Activated T-helper 9 cell treated with anti-CD3 and anti-CD28 coated beads, Interleukin-2, amount 50 U/mL, for 16 hours (primary cell): ENCODE results near the gene SCN9A.
"Not testable (repeated sequence)": the region's sequence is repeated elsewhere in the genome, so short reads cannot be mapped to it uniquely, and the experiment has no call there.

Experiments
- DNase-seq: peaks from one replicate; pipeline ENCODE4 v3.0.0-alpha.2; 2020; ENCODE audit warnings: low read depth

SCN9A gene

DNA sequence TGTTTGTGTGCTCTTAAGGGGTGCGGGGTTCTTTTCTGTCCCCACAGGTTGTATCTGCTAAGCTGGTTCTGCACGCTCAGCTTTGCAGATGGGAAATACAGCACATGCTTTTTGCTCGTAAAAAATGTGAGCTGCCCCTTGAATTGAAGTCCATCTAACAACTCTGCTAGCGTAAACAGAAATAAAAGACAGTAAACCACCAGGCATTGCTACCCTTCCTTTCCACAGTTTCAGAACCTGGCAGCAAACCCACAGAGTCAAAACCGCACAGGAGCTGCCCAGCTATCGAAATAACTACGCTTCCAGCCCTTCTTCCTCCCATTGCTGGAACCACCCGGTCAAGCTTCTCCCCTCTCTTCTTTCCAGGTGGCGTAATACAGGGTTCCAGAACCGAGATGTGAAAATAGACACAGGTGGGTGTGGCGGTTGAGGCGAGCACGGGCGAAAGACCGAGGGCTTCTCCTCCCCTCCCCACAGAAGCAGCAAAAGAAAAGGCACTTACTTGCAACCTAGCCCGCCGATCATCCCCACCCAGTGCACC is 479 bp downstream of the SCN9A start:
- no peak for DNase-seq

DNA sequence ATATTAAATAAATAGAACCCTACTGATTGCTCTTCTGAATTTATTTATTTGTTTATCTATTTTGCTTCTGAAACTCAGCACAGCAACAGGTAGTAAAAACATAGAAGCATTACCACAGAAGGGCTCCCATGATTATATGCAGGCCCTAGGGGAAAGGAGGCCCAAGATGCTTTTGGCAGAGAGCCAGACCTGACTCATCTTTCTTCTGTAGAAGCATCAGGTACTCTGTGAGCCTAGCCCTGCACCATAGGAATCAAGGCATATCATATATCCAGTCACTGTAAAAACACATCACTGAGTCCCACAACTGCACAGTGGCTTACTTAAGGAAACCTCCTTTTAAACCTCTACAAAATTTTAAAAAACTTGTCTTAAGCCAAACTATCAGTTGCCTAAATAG is 1.8 kb downstream of the SCN9A start:
- DNase-seq: no peak

DNA sequence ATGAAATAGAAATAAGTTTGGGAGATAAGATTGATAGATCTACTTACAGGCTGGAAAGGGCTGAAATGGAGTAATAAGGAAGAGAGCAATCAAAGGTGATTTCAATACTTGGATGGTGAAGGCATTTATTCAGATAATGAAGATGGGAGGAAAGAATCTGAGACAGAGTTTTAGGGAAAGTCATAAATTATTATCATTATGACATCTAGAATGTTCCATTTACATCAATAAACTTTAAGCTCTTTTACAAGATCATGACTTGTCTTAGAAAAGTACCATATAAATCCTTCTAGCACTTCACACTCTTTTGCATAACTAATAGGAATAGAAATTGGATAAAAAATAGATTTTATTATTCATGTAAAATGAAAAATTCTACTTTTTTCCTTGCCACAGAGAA is 2.2 kb downstream of the SCN9A start:
- DNase-seq: no peak

DNA sequence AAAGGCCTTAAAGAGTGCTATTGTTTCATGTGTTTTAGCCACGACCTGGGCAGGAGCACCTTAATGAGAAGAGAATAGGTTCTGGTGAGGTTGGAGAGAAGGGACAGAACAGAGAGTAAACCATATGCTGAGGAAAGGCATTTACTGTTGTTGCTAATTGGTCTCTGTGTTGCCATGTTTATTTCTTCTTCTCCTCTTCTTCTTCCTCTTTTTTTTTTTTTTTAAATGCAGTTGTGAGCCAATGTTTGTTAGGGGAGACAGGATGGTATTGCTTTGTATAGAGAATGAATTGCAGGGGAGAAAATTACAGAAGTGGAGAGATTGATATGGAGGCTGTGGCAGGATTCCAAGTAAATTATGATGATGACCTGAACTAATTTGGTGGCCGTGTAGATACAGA is 2.6 kb downstream of the SCN9A start:
- DNase-seq: no peak

DNA sequence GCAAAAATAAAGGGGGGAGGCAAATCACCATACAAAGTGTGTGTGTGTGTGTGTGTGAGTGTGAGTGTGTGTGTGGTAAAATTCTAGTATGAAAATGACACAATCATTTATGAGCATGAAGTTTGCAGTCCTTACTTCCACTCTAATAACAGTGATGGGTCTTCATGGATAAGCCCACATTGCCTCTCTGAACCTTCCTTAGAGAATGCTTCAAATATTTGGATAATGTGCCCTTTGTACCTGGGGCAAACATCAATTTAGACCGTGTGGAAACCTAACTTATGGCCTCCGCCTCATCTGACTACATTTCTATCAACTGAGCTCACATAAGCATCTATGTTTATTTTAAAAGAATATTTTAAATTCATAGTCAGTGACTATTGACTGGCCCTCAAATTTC is 3.7 kb downstream of the SCN9A start:
- no peak for DNase-seq

DNA sequence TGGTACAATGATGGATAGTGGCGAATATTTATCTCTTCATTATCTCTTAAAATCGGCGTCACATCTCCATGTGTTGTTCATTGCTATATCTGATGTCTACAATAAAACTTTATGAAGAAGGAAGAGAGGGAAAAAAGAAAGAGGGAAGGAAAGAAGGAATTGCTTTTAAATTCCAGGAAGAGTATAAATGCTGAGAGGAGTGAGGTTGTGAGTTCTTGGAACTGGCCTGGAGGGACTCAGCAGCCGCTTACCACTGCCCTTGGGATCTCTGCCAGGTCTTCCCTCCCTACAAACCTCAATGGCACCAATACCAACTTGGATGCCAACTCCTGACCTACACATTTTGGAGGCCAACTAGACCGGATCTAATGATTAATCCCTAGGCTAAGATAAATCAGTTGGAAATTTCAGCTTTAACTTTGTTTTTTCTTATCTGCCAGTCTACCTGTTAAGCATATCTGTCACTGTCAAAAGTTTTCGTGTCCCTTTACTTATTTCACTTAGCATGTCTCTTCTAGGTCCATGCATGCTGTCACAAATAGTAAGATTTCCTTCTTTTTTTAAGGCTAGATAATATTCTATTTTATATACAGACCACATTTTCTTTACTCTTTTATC is 9.8 kb downstream of the SCN9A start:
- no peak for DNase-seq

DNA sequence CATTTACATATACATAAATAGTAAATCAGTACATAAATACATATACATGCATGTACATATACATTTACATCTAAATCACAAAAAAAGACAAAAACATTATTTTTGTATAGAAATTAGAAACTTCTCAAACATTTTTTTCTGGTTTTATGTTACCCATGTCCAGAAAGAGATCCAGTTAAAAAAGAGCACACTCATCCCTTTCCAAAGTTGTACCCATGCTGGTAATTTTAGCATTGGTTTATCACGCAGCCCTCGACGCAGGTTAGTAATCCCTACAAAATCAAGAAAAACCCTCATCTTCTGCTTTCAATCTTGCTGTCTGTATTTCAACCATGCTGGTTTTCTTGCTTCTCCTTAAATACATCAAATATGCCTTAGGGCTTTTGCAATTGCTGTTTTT is 10.5 kb downstream of the SCN9A start:
- DNase-seq: no peak

DNA sequence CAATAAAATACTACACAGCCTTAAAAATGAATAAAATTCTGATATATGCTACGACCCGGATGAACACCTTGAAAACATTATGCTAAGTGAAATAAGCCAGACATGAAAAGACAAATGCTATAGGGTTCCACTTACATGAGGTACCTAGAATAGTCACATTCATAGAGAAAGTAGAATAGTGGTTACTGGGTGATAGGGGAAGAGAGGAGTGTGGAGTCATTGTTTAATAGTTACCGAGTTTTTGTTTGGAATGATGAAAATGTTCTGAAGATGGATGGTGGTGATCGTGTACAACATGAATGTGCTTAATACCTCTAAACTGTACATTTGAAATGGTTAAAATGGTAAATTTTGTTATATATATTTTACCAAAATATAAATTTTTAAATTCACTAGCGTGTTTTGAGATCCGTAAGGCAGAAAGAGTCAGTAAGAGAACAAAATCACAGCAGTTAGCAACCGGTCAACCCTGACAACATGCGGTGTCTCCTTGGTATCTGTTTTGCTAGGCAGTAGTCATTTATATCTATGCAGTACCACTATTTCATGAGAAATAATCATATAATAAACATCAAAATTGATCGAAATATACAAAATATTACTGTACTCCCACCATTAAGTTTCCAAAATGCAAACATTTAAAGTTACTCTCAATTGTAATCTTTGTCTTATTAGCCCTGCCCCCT is 11.1 kb downstream of the SCN9A start:
- DNase-seq: no peak

DNA sequence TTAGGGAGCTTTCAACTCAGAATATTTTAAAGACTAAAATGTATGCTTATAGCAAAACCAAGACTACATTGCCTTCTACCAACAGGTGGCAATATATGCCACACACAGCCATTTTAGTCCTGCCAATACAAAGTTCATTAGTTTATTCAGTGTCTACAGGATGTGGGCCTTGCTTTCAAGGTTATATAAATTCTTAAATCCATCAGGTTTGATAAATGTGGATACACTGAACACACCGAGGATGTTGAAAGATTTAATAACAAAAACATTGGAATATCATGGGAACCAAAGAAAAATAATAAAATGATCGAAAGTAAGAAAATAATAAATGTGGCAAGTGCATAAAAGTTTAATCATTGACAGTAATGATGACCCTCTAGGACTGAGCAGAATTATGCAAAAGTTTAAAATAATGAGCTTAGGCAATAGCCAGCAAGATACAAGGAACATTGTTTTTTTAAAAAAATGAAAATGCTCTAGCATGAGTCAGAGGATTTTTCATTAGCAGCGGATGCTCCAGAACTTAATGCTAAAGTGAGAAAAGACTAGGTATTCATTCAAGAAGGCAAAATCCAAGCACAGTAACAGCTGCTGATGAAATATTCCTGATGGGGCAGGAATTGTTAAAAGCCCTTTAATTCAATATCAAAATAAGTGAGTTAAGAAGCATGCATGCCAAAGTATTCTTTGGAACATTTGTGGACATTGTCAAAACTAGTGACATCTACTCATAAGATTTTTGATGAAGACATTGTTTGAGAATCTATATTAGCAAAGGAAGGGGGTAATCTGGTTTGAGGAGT is 14.2 kb downstream of the SCN9A start:
- DNase-seq: no peak

DNA sequence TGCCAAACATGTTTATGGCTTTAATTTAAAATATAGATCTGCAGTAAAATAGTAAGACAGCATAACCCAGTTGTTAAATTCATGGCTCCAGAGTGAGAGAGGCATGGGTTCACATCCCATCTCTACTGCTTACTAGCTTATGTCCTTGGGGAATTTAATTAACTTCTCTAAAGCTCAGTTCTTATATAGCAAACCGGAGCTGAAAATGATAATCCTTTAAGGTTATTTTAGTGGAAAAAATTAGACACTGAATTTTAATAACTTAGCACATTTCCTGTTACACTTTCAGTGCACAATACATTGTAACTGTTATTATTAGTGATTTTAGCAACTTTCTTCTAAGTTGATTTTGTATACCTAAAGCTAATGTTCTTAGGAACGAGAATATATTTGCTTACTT is 14.8 kb downstream of the SCN9A start:
- DNase-seq: no peak

DNA sequence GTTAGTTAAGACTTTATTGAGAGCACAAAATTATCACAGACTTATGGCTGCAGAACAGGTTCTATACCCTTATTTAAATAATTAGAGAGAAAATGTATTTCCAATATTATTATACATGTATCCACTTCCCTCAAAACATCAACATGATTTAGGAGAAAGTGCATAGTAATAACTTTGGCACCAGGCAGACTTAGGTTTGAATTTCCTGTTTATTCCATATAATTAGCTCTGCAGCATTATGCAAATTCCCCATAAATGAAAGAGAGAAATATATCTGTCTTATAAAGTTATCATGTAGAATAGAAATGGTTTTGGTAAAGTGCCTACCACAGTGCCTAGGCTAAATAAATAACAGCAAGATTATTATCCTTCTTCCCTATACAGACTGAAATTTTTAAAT is 15.3 kb downstream of the SCN9A start:
- DNase-seq: no peak

DNA sequence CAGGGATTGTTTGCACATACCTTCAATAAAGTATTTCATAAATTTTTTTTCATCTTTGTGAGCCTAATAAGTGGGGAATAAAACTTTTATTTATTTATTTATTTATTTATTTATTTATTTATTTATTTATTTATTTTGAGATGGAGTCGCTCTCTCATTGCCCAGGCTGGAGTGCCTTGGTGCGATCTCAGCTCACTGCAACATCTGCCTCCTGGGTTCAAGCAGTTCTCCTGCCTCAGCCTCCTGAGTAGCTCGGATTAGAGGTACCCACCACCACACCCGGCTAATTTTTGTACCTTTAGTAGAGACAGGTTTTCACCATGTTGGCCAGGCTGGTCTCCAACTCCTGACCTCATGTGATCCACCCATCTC is 17.8 kb downstream of the SCN9A start:
- DNase-seq: not testable (repeated sequence)

DNA sequence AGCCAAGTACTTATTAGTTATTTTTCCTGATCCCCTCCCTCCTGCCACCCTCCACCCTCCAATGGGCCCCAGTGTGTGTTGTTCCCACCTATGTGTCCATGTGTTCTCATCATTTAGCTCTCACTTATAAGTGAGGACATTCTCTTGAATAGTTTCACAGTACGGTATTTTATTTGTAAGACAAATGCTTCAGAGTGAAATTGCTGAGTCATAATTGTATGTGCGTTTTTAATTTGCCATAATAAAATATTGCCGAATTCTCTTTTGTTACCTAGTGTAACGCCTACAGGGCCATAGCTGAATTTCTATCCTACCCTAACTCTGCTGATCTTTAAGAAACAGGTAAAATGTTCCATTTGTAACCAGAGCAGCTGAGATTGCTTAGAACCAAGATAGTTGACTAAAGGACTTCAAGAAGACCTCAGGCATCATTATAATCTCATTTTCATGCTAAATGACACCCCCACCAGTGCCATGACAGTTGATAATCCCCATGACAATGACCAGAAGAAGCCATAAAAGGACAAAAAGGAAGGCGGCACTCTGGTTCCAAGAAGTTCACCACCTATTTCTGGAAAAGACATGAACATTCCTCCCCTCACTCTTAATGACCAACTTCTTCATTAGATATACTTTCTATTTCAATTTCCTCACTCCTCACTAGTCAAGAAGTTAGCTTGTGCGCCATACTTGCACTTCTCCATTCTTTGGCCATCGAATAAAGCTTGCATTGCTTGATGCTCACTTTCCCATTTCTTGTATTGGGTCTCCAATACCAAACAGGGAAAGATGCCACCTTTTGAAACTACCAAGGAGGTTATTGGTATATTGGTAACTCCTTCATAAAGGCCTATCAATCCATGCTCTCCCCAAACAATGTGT is 18.4 kb downstream of the SCN9A start:
- no peak for DNase-seq

DNA sequence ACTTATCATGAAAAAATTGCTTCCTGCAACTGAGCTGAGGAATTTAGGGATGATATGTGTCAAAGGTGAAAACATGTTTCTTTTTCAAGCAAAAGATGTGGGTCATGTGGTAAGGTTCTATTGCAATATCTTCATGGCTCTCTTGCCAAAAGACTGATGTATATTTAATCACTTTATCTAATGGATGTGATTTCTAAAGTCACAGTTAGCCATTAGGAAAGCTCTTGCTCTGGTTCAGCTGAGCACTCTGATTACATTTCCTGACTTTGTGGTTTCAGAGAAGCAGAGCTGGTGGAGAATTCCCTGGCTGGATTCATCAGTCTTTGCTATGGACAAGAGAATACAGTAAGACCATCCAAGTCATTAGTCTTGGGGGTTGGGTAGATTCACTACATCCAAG is 24.4 kb downstream of the SCN9A start:
- no peak for DNase-seq

DNA sequence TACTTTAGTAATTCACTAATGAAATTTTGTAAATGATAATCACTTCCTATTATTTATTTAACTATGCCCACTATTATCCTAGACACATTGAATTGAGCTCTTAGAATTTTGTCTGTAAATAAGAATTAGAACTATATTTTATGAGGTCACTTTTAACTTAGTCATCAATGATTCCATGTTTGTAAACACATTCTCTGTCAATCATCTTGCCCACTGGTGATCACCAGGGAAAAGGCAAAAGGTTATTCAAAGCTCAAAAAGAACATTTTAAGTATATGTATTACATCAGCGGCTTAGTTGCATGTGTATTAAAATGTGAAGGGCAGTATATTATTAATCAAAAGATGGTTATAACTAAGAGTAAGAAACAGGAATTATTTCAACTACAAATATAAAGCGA is 25.2 kb downstream of the SCN9A start:
- no peak for DNase-seq

DNA sequence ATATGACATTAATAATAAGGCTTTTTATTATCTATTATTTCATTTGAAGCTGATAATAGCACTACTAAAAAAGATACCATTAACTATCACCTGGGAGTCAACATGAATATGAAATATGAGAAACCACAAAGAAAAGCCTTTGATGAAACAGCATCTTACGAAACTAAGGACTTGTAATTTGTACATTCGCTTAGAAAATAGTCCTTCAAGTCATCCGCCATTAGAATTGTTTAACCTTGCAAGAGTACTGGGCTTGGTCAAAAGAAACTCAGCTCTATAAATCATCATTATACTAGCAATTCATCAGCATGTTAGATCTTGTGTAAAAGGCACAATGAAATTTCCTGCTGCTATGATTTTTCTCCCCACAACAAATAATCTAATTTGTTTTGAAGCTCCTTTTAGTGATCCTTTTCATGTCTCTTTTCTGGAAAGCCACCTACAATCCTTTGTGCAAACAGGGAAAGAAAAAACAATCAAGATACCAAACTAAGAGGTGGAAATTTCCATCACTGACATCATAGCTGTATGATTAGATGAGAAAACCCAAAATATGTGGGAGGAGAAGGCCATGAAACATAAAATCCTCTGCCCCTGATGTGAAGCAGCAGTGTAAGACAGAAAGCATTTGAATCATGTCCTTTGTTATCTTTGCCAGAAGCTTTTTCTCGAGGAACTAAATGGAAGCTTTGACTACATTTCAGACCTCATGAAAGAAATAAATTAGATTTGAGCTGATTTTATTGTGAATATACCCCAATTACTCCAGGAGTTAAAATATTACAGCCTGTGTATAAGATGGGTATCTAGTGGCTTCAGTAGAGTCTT is 31.2 kb downstream of the SCN9A start:
- no peak for DNase-seq

DNA sequence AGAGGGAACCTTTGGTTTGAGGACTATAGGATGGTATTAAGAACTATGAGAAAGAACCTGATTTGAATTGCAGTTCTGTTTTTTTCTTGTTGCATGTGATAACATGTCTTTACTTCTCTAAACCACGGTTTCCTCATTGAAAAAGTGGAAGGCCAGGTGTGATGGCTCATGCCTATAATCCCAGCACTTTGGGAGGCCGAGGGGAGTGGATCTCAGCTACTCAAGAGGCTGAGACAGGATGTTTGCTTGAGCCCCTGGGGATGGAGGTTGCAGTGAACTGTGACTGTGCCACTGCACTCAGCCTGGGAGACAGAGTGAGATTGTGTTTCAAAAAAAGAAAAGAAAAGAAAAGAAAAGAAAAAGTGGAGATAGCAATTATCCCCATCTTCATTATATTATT is 32.3 kb downstream of the SCN9A start:
- DNase-seq: no peak

DNA sequence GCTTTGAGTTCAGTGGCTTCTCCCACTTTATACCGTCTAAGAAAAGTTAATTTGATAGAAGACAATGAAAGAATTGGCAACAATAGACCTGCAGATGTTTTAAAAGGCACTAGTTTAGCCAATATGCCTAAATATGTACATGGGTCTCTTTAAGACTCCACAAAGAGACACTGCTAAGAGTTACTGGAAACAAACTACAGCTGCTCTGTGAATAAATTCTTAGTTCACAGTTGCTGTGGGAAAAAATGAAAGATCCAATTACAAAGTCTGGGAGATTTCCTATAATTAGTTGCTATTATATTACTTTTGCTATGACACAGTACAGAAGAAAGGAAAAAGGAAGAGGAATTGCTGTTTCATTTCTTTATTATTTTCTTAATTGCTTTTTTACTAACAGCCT is 34.3 kb downstream of the SCN9A start:
- DNase-seq: no peak

DNA sequence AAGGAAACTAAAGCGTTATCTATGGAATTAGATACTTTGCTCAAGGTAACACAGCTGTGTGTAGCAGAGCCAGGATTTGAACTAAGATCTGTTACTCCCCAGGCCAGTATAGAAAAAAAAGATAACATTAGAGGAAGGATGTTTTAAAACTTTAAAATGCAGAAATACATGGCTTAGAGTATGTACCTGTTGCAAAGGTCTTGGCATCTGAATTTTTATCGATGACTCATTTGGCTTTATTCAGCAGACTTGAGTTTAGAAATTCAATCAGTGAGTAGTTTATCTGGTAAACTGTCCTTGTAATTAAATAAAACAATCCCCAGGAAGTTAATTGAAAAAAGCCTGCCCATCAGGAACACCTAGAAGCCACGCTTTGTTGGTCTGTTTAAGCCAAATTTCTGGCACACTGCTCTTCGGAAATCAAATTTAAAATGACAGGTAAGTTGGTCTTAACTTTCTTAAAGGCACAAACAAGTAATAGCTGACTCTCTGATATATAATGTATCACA is 36.9 kb downstream of the SCN9A start:
- DNase-seq: no peak

DNA sequence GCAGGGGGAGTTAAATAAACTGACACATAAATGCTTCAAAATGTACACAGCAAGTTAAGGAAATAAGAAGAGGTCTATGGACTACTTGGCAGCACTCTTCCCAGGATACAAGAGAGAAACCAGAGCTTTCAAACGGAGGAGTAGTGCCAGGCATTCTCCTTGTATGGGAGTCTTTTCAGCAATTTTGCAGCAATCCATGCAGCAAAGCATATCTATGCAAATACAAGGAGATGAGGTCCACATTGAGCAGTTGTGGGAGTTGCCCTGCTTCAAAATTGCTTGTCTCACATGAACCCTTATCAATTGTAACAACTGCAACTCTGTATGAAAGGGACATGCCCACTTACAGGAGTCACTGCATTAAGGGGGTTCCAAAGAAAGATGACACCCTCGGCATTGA is 37.8 kb downstream of the SCN9A start:
- DNase-seq: no peak

DNA sequence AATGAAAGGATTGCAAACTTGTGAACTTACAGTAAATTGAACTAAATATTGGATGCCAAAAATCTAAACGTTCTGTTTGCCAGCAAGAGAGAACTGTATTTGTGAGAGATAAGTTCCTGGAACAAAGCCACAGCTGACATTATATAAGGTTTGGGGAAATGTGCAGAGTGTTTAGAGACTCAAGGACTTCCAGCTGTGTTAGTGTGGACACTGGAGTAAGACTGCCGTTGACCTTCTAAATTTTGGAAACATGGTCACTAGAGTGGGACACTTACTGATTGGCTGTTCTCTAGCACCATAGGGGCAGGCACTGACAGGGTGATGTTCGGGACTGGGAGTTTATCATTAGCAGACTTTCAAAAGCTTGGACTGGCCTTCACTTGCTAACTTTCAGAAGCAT is 40.5 kb downstream of the SCN9A start:
- DNase-seq: no peak
